T-helper 2 cell treated with Interferon-gamma antibody and Interleukin-4, amounts not matched to agents 5 μg/mL and 100 μg/mL, for 36 hours (primary cell): ENCODE data around the gene RNF11.

ENCODE experiments used
- DNase-seq: peaks from one replicate; pipeline ENCODE4 v3.0.0; 2021; ENCODE audit warnings: low spot score
- H3K27ac Mint-ChIP-seq: one replicate; pipeline ENCODE4 v1.8.0; 2021; ENCODE audit warnings: mild to moderate bottlenecking, mixed read lengths
- H3K27me3 Mint-ChIP-seq: one replicate; pipeline ENCODE4 v1.8.0; 2021; ENCODE audit warnings: low read depth, mixed read lengths
- H3K36me3 Mint-ChIP-seq: one replicate; pipeline ENCODE4 v1.8.0; 2021; ENCODE audit warnings: low read depth, mixed read lengths
- H3K4me1 Mint-ChIP-seq: one replicate; pipeline ENCODE4 v1.8.0; 2021; ENCODE audit warnings: low read depth, mixed read lengths
- H3K4me3 Mint-ChIP-seq: one replicate; pipeline ENCODE4 v1.8.0; 2022; ENCODE audit warnings: mild to moderate bottlenecking, moderate library complexity, mixed read lengths
- H3K9me3 Mint-ChIP-seq: one replicate; pipeline ENCODE4 v1.8.0; 2021; ENCODE audit warnings: mixed read lengths

Gene RNF11

GRCh38 chr1:51310871-51311613 is 75.0 kb downstream of the RNF11 start:
- no peaks in the 10 kb centered on the region for H3K36me3 Mint-ChIP-seq
- H3K4me3 Mint-ChIP-seq, result no peak overlapping the region
- DNase-seq, result no peak
- no peaks in the 10 kb centered on the region for H3K9me3 Mint-ChIP-seq
- H3K27ac Mint-ChIP-seq, result no peak overlapping the region
- H3K27me3 Mint-ChIP-seq, result no peaks in the 10 kb centered on the region
- peaks cover 16% of the 10 kb centered on the region for H3K4me1 Mint-ChIP-seq

- no peak for DNase-seq
- Mint-ChIP-seq H3K4me1 (peaks cover 16% of the 10 kb centered on the region), H3K27me3 (no peaks in the 10 kb centered on the region), H3K9me3 (no peaks in the 10 kb centered on the region), H3K27ac (no peak overlapping the region), H3K4me3 (no peak overlapping the region), H3K36me3 (no peaks in the 10 kb centered on the region)
Observed at GRCh38 chr1:51311826-51312225, 75.8 kb downstream of the RNF11 start.

DNA sequence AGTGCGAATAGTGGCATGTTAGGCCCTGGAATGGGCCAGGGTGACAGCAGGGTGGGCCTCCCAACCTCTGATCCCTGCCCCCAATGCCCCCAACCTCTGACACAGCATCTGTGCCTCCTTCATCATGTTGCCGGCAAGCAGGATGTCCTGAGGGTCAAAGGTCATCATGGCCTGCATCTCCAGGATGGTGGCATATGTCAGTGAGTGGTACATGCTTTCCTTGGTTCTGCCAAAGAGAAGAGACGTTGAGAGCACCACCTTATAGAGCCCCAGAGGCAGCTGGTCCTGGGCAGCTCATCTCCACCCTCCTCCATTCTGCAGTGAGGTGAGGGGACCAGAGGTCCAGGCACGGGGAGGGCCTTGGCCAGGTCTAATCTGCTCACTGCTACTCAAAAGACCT is 76.6 kb downstream of the RNF11 start:
- H3K4me1 Mint-ChIP-seq, result peaks cover 16% of the 10 kb centered on the region
- H3K4me3 Mint-ChIP-seq, result no peak overlapping the region
- H3K27ac Mint-ChIP-seq, result no peak overlapping the region
- no peak for DNase-seq
- H3K36me3 Mint-ChIP-seq, result no peaks in the 10 kb centered on the region
- no peaks in the 10 kb centered on the region for H3K9me3 Mint-ChIP-seq
- H3K27me3 Mint-ChIP-seq, result no peaks in the 10 kb centered on the region

- H3K36me3 Mint-ChIP-seq, result no peaks in the 10 kb centered on the region
- H3K4me1 Mint-ChIP-seq, result peaks cover 16% of the 10 kb centered on the region
- no peaks in the 10 kb centered on the region for H3K9me3 Mint-ChIP-seq
- DNase-seq, result no peak
- no peak overlapping the region for H3K4me3 Mint-ChIP-seq
- no peaks in the 10 kb centered on the region for H3K27me3 Mint-ChIP-seq
- no peak overlapping the region for H3K27ac Mint-ChIP-seq
Observed at GRCh38 chr1:51313268-51313852, 77.3 kb downstream of the RNF11 start.

DNA sequence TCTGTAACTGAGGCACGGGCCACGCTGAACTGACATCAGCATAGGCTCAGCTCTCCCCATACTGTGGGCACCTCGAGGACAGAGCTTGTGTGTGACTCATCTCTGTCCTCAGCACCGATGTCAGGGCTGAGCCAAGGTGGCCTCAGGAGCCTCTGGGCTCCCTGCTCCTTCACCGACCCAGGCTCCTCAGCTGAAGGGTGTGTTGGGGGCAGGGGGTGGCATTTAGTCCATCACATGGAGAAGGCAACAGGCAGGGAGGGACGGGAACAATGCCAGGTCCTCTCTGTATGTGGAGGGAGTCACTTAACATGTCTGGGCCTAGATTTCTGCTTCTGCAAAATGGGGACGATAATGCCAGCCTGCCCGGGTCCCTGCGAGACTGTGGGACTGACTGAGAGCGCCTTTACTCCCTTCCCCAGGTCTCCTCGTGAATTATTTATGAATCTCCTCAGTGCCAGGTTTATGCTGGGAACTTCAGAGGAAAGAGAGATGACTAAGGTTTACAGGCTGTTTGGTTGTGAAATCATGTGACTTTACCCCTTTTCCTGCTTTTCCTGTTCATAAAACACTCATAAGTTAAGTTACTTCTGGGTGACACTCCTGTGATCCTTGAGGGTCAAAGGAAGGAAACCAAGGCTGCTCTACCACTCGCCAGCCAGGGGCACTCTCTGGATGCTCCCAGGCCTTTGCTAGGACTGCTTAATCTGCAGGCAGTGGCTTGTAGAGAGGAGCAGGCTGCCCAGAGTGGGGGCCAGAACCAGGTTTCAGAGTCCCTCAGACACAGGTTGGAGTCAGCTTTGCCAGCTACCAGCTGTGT is 78.1 kb downstream of the RNF11 start:
- no peak overlapping the region for H3K27ac Mint-ChIP-seq
- no peak for DNase-seq
- no peaks in the 10 kb centered on the region for H3K36me3 Mint-ChIP-seq
- H3K4me3 Mint-ChIP-seq, result no peak overlapping the region
- H3K27me3 Mint-ChIP-seq, result no peaks in the 10 kb centered on the region
- no peaks in the 10 kb centered on the region for H3K9me3 Mint-ChIP-seq
- H3K4me1 Mint-ChIP-seq, result peaks cover 16% of the 10 kb centered on the region

- Mint-ChIP-seq H3K4me1 (peaks cover 16% of the 10 kb centered on the region), H3K36me3 (no peaks in the 10 kb centered on the region), H3K27ac (no peak overlapping the region)
Observed at GRCh38 chr1:51314974-51315373, 78.9 kb downstream of the RNF11 start.

GRCh38 chr1:51316113-51316845 is 80.2 kb downstream of the RNF11 start:
- no peaks in the 10 kb centered on the region for H3K9me3 Mint-ChIP-seq
- no peak overlapping the region for H3K27ac Mint-ChIP-seq
- no peak for DNase-seq
- H3K36me3 Mint-ChIP-seq, result no peaks in the 10 kb centered on the region
- H3K4me3 Mint-ChIP-seq, result no peak overlapping the region
- H3K4me1 Mint-ChIP-seq, result peaks cover 10% of the 10 kb centered on the region
- H3K27me3 Mint-ChIP-seq, result no peaks in the 10 kb centered on the region

More at GRCh38 chr1:51314974-51315373, 78.9 kb downstream of the RNF11 start:
- Mint-ChIP-seq H3K9me3 (no peaks in the 10 kb centered on the region), H3K4me3 (no peak overlapping the region), H3K27me3 (no peaks in the 10 kb centered on the region)
- DNase-seq, result no peak

- Mint-ChIP-seq H3K27me3 (no peaks in the 10 kb centered on the region), H3K36me3 (no peaks in the 10 kb centered on the region), H3K27ac (no peak overlapping the region), H3K4me3 (no peak overlapping the region), H3K9me3 (no peaks in the 10 kb centered on the region), H3K4me1 (peaks cover 10% of the 10 kb centered on the region)
- DNase-seq, result no peak
Observed at GRCh38 chr1:51316846-51317120, 80.7 kb downstream of the RNF11 start.

- Mint-ChIP-seq H3K9me3 (no peaks in the 10 kb centered on the region), H3K27ac (no peak overlapping the region), H3K4me3 (no peak overlapping the region), H3K4me1 (peaks cover 10% of the 10 kb centered on the region), H3K36me3 (no peaks in the 10 kb centered on the region), H3K27me3 (peaks cover under 1% of the 10 kb centered on the region)
- DNase-seq, result no peak
Observed at GRCh38 chr1:51317798-51318197, 81.7 kb downstream of the RNF11 start.

DNA sequence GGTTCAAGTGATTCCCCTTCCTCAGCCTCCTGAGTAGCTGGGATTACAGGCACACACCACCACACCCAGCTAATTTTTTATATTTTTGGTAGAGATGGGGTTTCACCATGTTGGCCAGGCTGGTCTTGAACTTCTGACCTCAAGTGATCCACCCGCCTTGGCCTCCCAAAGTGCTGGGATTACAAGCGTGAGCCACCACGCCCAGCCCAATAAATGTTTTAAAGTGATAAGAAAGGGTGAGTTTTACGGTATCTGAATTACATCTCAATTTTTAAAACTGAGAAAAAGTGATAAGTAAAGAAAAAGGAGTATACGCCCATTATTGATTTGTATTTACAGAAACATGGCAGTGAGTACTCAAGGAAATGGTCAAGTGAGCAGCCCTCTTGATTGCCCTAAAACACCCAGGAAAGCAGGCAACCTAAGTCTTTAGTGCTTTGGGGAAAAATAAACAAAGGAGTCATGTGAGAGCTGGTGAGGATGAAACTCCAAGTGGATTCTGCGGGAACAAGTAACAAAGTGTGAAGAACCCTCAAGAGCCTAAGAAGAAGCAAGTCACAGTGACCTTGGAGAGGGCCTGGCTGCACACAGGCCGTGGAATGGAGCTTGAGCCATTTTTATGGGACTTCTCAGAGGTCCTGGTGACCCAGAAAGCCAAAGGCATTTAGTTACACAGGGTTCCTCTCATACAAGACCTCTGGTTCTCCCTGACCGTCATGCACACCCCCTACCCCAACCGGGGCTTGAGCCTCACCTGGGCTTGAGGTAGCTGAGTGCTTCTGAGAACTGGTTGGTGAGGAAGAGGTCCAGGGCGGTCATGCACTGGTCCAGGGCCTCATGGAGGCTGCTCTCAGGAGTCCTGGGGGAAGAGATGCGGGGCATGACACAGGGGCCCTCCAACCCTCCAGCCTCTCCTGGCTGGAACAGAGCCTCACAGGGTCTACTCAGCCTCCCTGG is 85.2 kb downstream of the RNF11 start:
- Mint-ChIP-seq H3K9me3 (no peaks in the 10 kb centered on the region), H3K4me1 (no peaks in the 10 kb centered on the region), H3K4me3 (no peak overlapping the region), H3K27ac (no peak overlapping the region), H3K27me3 (peaks cover 11% of the 10 kb centered on the region), H3K36me3 (no peaks in the 10 kb centered on the region)
- DNase-seq, result no peak

DNA sequence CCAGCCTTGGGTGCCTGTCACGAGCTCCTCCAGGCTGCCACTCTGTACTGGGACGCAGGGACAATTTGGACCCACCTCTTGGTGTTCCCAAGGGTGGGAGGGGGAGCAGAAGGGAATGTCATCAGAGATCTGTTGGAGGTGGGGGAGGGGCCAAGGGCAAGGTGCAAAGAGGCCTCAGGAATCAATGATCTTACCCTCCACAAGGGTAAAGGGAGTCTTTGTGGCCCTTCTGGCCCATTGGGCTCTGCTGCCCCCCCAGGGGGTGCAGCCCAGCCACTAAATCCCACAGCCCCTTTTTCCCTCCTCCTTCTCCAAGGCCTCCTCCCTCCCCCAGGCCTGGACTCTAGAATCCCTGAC is 85.8 kb downstream of the RNF11 start:
- Mint-ChIP-seq H3K27ac (no peak overlapping the region), H3K9me3 (no peaks in the 10 kb centered on the region), H3K4me1 (no peaks in the 10 kb centered on the region), H3K36me3 (no peaks in the 10 kb centered on the region), H3K4me3 (no peak overlapping the region), H3K27me3 (peaks cover 11% of the 10 kb centered on the region)
- no peak for DNase-seq

DNA sequence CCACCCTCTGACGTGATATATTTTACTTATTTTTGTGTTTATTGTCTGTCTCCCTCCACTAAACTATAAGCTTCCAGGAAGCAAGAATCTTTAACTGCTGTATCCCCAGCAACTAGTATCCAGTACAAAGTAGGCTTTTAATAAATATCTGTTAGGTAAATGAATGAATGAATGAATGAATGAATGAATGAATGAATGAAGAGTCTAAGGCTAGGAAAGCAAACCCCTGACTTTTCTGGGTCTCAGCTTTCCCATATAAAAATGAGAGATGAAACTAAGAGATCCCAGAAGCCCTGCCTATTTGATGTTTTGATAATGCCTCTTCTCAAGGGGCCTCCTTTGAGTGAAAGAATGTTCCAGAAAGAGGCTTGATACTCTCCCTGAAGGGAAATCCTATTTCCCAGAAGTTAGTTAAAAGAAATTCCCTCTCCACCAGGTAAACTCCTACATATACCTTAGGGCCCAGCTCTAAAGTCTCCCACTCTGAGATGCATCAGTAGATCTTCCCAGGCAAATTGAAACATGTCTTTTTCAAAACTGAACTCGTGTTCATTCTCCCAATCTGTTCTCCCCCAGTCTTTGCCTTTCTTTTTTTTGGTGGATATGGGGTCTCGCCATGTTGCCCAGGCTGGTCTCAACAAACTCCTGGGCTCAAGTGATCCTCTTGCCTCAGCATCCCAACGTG is 86.5 kb downstream of the RNF11 start:
- no peaks in the 10 kb centered on the region for H3K9me3 Mint-ChIP-seq
- H3K36me3 Mint-ChIP-seq, result no peaks in the 10 kb centered on the region
- no peak for DNase-seq
- H3K27ac Mint-ChIP-seq, result no peak overlapping the region
- no peaks in the 10 kb centered on the region for H3K4me1 Mint-ChIP-seq
- peaks cover 13% of the 10 kb centered on the region for H3K27me3 Mint-ChIP-seq
- H3K4me3 Mint-ChIP-seq, result no peak overlapping the region
